ENCODE results near the gene MBP.

MBP gene

DNA sequence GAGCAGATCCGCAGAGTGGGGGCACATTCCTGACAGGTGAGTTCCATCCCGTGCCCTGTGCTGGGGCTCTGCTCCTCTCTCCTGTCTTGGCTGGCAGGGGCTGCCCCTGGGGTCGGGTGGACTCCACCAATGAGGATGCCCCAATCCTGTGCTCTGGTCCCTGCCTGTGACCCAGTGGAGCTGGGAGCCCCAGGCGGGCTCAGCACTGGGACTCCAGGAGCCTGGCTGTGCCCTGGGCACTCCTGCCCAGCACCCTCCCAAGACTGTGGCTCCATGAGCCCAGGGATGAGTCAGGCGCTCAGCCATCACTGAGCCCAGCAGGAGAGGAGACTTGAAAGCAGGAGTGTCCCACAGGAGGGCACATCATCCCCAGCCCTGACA lies 53.9 kb downstream of the MBP start:
- DNase-seq = no peak

DNA sequence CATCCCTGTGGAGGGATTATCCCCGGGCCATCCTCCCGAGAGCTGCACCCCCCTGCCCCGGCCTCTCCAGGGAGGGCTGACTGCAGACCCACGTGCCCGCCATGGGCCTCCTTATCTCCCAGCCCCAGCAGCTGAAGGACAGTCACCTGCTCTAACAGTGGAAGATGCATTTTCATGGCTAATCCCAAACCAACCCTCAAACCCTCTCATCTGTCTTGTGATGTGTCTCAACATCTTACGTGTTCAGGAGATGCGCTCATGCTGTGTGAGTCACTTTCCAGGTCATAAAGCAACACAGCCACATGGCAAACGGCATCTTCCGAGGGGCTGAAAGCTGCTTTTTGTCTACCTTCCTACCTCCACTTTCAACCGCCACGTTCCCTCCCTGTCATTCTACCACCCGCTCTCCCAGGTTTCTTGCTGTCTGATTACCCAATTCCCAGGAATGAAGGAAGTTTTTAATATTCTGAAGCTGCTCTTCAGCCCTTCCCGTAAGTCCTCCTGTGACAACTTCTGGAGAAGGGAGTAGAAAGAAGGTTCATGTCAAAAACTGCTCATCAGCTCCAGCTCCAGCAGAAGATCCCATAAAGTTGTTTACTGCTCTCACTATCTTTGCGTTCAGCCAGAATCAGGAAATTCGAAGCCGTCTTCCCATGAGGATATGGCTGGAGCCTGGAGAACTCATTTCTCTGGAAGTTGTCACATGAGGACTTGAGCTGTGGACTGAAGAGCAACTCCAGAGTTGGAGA lies 54.5 kb downstream of the MBP start:
- DNase-seq = no peak

DNA sequence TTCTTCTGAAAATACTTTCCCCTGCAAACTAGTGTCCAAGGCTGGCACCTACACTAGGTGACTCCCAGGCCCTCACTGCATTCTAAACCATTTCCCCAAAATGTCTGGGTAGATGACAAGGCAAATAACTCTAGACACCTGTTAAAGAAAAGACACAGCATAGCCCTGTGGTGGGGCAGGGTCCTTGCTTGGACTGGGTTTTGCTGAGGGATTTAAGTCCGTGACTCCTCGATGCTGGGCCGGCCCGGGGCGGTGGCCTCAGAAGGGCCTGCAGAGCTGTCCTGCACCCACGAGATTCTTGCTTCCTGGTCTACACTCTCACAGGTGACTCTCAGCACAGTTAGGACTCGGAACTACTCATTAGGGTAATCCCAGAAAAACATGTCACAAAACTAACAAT lies 55.2 kb downstream of the MBP start:
- DNase-seq = no peak

DNA sequence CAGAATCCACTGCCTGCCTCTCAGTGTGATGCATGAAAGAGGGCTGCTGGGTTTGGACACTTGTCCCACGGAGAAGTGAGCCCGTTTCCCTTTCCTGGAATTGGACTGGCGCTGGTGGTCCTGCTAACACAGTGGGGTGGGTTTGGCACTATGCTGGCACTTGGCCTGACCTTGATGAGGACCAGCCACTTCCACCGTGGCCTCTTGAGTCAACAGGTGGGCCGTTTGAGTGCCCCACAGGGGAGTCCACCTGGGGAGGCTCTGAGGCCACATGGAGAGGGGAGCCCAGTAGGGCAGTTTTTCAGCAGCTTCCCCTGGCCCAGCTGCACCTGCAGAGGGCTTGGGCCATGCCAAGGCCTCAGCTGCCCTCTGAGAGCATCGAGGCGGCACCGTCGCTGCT lies 56.5 kb downstream of the MBP start:
- no peak for DNase-seq

DNA sequence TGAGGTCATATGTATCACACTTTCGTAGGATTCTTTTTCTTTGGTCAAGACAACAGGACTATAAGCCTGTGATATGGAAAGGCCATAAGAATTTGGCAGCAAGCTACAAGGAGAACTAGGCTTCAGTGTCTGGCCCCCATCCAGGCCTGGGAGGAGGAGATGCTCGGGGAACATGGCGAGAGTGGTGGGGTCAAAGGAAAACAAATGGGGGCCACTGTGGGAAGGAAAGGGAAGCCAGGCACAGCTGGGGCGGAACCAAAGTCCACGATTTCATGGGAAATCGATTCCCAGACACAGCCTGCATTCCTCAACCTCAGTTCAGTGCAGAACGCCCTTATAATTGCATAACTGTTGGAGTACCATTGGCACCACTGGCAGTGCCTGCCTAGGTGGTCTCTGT lies 58.2 kb downstream of the MBP start:
- DNase-seq = no peak

DNA sequence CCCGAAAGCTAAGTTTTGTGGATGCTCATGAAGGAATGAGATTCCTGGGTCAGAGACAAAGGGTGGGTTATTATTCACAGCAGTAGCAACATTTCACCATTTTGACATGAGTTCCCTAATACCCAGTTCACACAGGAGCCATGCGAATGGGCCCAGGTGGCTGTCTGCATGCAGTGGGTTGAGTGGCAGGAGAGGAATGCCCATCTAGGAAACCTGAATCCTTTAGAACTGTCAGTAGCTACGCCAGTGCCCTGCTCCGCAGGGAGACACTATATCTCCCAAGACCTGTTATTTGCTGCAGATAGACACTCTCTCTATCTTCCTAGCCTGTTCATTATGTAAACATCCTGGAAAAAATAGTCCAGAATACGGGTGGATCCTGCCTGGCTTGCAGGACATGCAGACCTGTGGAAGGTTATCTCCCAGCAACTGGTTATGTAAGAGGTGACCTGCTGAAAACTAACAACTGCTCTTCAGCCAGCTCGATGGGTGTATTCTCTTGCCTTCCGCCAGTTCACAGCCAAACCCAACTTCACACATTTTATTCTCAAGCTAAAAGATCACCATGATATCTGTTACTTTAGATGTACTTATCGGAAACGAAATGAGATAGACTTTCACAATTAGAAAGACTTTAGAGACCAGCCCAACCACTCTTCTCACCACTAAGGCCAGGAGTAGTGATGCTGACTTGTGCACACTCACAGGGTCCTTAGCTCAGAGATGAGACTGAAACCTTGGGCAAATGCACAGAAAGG lies 59.1 kb downstream of the MBP start:
- DNase-seq = no peak

DNA sequence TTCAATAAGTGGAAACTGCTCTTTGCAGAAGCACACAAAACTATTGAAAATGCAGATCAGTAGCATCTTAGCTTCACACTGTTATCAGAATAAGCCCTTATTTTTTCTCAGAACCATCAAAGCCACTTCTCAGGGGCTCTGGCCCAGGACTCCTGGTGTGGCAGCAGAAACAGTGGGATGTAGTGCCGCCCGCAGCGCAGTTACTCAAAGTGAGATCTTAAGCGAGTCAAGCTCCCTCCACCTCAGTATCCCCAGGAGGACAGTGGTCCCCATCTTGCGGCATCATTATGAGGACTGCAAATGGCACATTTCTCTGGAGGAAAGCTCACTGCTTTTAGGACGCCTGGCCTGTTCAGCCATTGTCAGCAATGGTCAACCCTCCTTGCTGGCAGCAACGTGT lies 60.0 kb downstream of the MBP start:
- DNase-seq = no peak

DNA sequence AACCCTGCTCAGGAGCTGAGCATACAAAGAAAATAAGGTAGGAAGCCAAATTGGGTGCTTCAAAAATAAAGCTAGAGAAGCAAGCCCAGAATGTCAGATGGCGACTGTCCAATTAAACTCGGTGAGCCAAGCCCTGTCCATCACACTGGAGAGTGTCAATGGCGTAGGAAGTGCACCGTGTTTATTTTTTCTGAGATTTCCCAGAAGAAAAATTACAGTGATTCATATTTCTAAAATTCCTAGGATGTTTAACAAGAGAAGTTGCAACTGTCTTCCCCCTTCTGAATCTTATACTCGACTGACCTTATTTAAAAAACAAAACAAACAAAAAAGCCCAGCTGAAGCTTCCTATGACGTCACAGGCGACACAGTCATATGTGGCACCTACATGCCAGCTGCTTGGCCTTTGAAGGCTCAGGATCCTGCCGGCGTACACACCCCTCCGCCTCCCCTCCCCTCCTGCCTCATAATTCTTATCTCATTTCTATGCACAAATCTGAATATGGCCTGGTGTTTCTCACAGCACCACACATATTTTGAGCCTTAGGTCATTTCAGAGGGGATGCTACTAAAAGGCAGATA lies 60.8 kb downstream of the MBP start:
- no peak for DNase-seq

DNA sequence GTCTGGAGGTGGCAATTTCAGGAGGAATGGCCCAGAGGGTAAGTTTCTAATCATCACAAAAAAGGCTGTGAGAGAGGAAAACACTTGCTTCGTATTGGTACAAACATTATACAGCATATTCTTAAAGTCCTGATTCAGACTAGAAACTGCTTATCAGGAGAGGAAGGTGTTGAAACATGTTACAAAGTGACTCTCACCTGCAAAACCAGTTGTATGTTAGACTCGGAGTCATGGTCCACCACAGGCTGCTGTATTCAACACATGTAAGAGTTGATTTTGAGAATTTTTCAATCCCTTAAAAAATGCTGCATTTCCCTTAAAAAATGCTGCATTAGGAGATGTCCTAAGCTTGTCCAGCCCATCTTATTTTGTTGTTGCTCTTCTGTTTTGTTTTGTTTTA lies 61.5 kb downstream of the MBP start:
- no peak for DNase-seq

DNA sequence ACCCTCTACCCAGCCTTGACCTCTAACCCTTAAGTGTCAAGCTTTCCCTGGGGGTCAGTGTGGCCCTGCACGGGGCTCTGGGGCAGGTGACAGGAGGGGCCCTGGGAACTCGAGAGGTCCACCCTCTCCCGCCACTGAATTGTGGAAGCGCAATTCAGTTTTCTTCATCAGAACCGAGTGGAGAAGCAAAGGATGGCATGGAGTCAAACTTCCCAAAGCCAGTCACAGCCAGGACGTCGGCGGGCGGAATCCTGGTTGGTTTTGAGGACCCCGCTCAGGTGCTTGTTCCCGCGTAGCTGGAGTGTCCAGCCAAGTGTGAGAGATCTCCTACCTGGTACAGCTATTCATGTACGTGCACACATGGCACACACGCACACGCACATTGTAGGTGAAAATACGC lies 62.0 kb downstream of the MBP start:
- no peak for DNase-seq

DNA sequence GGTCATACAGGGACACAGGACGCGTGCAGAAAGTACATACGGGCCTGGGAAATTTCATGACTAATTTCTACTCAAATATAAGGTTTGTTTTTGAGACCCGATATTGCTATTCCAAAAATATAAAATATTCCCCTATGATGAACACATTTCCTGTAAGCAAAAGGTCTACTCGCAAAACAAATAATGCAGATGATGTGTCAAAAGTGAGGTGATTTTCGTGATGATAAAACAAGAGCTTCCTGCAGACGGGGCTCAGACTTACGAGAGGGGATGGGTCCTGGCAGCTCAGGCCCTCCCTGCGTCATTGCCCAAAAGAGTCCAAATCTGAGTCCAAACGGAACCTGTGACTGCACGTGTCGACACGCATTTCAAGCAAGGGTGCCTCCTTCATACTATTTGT lies 62.7 kb downstream of the MBP start:
- DNase-seq = no peak

DNA sequence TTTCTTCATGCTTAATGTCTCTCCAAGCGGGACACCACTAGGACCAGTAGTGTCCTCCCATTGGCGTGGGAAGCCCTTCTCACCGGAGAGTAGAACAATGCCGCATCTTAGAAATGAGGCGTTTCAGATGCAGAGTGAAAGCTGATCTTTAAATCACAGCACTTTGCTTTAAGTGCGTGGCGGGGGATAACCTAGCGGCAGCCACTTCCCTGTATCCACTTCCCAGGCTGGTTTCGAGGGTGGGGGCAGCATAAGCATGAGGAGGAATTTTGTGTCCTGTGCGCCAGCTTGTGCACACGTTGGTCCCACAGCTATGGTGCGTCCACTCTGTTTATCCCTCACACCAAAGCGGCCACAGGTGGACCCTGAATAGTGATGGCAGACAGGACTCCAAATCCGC lies 63.1 kb downstream of the MBP start:
- no peak for DNase-seq

DNA sequence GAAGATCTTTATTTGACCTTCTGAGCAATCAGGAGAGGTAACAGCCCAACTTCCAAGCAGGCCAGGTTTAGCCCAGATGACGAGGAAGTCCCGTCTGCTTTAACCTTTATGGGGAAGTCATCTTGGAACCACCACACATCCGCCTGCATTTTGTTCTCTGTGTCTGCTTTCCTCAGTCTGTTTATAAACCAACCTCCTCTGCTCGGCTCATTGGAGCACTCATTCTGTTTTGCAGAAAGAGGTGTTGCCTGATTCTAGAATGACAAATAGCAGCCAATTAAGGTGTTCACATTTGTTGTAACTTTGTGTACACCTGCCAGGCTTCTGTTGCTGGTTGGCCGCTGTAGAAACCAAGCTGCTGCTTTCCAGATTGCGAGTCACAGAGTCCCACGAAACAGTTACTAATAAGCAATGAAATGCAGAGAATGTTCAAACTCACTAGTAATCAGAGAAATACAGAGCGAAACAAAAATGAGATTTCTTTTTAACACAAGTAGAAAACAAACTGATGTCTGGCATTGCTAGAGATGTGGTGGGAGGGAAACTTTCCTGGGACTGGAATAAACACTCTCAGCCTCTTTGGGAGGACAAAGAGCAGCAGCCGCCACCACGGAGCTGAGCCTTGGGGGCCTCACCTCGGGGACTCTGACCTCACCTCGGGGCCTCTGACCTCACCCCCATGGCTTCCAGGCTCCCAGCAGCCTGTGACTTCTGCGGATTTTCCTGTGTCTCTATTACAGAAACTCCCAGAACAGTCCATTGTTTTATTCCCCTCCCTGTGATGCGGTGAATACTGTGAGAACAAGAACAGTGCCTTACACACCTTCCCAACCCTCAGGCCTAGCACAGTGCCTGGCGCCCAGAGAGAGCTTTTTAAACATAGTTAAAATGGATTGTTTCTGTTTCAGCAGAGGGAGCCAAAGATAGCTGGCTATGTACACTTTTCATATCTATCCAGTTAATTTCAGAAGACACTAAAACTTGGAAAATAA lies 64.0 kb downstream of the MBP start:
- no peak for DNase-seq

DNA sequence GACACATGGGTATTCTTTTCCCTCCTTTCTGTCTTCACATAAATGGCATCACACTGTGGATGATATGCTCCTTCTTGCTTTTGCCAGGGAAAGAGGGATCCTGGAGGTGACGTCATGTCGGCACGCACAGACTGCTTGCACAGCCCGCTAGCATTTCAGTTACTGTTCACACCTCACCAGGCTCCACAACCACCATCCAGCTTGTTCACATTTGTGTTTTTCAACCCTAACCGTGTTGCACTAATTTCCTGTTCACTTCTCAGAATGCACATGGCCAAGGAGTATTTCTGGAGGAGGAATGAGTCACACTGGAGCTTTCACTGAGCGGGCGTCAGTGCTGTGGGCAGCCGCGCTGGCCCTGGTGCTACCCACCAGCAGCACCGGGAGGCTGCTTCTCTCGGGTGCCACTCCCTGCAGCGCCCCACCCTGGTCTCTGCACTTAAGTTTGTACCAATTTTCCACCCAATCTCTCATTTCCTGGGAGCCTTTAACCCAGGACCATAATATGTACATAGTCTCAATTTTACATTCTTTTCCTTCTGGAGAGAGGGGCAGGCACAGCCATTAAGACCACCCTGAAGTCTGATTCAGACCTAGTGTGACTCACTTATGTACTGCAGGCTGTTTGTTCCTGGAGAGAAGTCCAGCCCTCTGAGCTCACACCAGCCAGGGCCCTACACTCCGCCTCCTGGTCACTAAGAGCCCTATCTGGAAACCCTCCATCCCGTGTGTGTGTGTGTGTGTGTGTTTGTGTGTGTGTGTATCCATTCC lies 65.1 kb downstream of the MBP start:
- DNase-seq = peak in 1 of 2 donors; percentile 61

DNA sequence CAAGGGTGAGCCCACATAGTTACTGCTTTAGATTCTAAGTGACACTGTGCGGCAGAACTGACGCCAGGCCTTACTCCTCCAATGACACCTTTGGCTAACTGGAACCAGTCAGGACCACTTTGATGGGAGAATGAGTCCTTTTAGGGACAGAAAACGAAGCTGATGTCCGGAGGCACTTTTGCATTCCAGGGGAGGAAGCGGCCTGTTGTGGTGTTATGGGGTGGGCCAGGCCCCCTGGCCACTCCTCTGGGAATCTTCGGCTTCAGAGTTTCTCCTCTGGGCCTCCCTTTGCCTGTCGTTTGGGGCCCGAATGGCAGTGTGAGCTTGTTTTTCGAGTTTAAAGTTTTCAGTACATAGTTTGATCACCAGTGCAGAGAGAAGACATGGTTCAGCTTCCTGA lies 65.9 kb downstream of the MBP start:
- DNase-seq = no peak

DNA sequence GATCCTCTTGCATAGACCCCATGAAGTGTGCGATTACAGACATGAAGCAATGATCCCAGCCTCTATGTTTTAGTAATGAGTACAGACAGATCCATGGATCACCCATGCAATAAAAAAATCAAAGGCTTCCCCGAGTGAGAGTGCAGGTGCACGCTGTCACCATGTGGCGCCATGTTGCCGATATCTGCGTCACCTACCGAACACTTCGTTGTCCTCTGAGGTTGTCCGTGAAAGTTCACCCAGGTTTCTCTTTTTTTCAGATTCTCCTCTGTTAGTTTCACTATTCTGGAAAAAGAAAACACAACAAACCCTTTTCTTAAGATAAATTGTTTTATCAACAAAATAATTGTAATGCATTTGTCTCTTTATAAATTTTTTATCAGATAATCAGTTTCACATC lies 66.5 kb downstream of the MBP start:
- DNase-seq = no peak

DNA sequence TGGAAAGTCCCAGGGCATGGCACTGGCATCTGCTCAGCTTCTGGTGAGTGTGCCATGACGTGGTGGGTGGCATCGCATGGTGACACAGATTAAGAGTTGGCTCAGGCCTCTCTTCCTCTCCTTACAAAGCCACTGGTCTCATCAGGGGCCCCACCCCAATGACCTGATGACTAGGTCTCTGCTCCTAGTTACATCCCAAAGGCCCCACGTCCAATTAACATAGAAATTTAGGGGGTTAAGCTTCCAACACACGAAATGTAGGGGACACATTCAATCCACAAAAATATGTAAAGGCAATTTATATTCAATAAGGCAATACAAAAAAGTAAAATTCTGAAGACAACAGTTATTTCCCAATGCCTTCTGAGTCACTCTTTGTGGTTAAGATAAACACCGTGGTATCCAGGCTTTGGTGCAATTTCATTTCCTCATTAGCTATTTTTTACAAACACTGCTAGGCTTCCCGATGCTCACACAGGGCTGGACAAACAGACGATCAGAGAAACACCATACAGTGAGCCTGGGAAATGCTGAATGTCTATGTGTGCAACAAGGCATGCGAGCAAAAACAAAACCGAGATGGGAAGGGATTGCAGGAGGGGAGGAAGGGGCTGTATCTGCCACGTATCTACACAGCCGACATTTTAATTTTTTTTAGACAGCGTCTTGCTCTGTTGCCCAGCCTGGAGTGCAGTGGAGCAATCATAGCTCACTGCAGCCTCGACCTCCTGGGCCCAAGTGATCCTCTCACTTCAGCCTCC lies 67.2 kb downstream of the MBP start:
- DNase-seq = no peak

DNA sequence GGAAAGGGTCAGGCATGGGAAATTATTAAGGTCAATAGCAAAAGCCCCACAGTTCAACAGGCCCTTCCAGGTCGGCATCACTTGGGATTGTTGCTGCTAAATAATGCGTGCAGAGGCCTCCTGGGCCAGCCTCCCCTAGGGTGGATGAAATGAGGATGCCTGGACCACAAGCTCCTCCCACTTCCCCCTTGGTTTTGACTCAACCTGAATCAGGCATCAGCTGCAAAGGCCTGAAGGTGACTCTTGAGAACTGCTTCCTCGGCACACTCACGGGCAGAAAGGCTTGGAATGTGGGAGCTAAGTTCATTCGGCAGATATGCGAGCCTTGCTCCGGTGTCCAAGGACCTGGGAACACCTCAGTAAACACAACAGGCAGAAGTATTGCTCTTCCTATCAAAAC lies 69.3 kb downstream of the MBP start:
- peak in 1 of 2 donors; percentile 73 for DNase-seq

DNA sequence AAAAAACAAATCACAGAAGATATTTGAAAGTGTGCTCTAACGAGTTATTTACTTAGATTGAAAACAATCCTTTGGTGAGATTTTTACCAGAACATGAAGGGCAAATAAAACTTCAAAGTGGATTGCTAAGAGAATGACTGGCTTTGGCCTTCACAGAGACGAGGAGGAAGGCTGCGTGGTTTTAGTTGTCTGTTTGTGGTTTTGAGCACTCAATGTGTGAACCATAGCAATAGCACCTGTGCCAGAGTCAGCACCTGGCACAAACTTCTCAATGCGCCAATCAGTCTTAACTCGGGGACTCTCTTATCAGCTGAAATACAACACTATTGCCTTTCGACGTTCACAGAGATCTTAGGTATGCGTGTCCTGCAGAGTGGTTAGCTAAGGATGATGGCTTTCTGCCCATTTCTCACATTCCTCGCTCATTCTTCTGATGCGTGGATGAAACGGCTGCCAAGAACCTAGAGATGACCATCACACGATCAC lies 70.0 kb downstream of the MBP start:
- no peak for DNase-seq

DNA sequence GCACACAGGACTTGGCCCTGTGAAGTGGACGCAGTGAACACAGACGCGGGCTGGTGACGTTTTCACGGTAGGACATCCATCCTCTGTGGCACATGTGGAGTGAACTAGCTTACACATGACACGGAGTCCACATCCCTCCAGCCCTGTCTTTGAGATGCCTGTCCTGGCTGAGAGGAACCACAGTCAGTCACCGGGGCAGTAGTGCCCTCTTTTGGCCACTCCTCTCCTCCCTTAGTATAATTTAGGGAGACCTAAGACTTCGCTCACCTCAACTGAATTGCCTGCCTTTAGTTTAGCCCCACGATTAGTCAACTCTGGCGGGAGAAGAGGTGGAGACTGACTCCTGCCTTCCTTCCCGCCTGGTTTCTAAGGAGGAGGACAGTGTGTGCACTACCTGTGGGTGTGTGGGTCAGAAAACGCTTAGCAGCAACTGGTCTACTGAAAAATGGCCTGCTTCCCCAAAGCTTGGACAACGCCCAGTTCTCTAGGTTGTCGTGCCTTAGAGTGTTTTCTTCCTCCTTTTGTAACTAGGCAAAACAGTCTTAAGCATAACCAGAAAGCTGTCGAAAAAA lies 70.6 kb downstream of the MBP start:
- no peak for DNase-seq
